GM23338 (cell line): ENCODE measurements around the gene MFSD2A.
"Not testable (repeated sequence)": the region's sequence is repeated elsewhere in the genome, so short reads cannot be mapped to it uniquely, and the experiment has no call there.

ENCODE experiments used
- CTCF ChIP-seq, 2 experiments: fragments of 200-600 bp in 1 of 2; sonication (generic) in 1 of 2; conservative IDR thresholded peaks; 2 replicates each; pipeline versions ENCODE4 v1.5.1 to v1.6.1; 2016 to 2017; ENCODE audit warnings: antibody characterized with exemption in 2 of 2, low read depth in 2 of 2, mild to moderate bottlenecking in 2 of 2, moderate library complexity in 1 of 2
- EZH2 ChIP-seq: fragments of 200-600 bp; sonication (generic); IDR thresholded peaks from one replicate; pipeline ENCODE4 v1.8.0; 2017; ENCODE audit warnings: antibody characterized with exemption, mild to moderate bottlenecking, low read depth; ENCODE audit not compliant: unreplicated experiment
- REST ChIP-seq: IDR thresholded peaks from one replicate; pipeline ENCODE4 v1.6.1; 2018; ENCODE audit warnings: antibody characterized with exemption; ENCODE audit not compliant: unreplicated experiment

GRCh38 chr1:40007481-40008034 is 52.6 kb downstream of the MFSD2A start:
- not testable (repeated sequence) for TF ChIP-seq CTCF (conservative IDR thresholded peaks at IDR 0.05; ENCODE audit: low read depth in 2 of 2); REST; EZH2
